Testis (tissue), 3 donors: ENCODE data around the gene POLE. TPM values are rescaled to one million over a fixed set of nuclear protein-coding genes. Genes with fewer than 3 reads are reported as not detected.

ENCODE experiments used
- DNase-seq: peaks from one replicate; pipeline ENCODE4 v3.0.0-alpha.2; 2019
- H3K27ac ChIP-seq, 2 donors: fragments of 200-600 bp; sonication (generic); one replicate each; pipeline ENCODE4 v1.5.1; 2019
- H3K27me3 ChIP-seq: fragments of 200-600 bp; sonication (generic); one replicate; pipeline ENCODE4 v1.5.1; 2019
- H3K36me3 ChIP-seq: fragments of 200-600 bp; sonication (generic); one replicate; pipeline ENCODE4 v1.5.1; 2017; ENCODE audit warnings: low read depth; ENCODE audit errors: missing control alignments
- H3K4me1 ChIP-seq: fragments of 200-600 bp; sonication (generic); one replicate; pipeline ENCODE4 v1.5.1; 2019
- H3K4me3 ChIP-seq, 2 donors: fragments of 200-600 bp; sonication (generic); one replicate each; pipeline ENCODE4 v1.5.1; 2017 to 2019
- H3K9me3 ChIP-seq: fragments of 200-600 bp; sonication (generic); one replicate; pipeline ENCODE4 v1.5.1; 2017
- POLR2A ChIP-seq: fragments of 450-650 bp; IDR thresholded peaks from one replicate; pipeline ENCODE4 v1.6.1; 2017; ENCODE audit warnings: antibody characterized with exemption, mild to moderate bottlenecking, moderate library complexity
- whole genome bisulfite sequencing, 2 donors: methylation state at CpG; one replicate each; pipeline ENCODE4 v1.1.5; 2018; 5-methylcytosine and 5-hydroxymethylcytosine counted together
- intact Hi-C: fragments of 100-400 bp; cut with DNase I; formaldehyde crosslinking; loops from one replicate; pipeline ENCODE4 v1.15.1; 2023; ENCODE audit warnings: low total_unique reads
- polyA plus RNA-seq: library from polyadenylated mRNA; stranded (reverse); fragments of 350-450 nt; fragmentation: Illumina TruSeq; extraction: RNeasy Lipid Tissue Mini Kit (QIAGEN cat#74804); gene quantifications from one replicate; pipeline ENCODE4 v1.2.3, GENCODE V29; 2014; ENCODE audit warnings: low read depth, low replicate concordance; ENCODE audit not compliant: insufficient read depth
- total RNA-seq, 2 donors: library from RNA; depleted of rRNA; stranded (reverse); fragments of >200 nt; gene quantifications; one replicate each; pipeline ENCODE4 v1.2.3, GENCODE V29; 2016
- TF ChIP-seq, protein P1 (sequence below), 3 experiments: fragments of 450-650 bp in 2 of 3; fragments of 200-600 bp in 1 of 3; sonication (generic) in 1 of 3; IDR thresholded peaks; one replicate each; pipeline ENCODE4 v1.5.1; 2016 to 2019; ENCODE audit warnings: antibody characterized with exemption in 3 of 3, mild to moderate bottlenecking in 2 of 3, moderate library complexity in 1 of 3

POLE gene
- total and polyA plus RNA-seq, 3 donors from 2014 or later: 76.8 to 288 (median 123) TPM

GRCh38 chr12:132592282-132592970 lies 94.7 kb downstream of the POLE start:
- DNase-seq: no peak
- TF ChIP-seq, protein P1, sequence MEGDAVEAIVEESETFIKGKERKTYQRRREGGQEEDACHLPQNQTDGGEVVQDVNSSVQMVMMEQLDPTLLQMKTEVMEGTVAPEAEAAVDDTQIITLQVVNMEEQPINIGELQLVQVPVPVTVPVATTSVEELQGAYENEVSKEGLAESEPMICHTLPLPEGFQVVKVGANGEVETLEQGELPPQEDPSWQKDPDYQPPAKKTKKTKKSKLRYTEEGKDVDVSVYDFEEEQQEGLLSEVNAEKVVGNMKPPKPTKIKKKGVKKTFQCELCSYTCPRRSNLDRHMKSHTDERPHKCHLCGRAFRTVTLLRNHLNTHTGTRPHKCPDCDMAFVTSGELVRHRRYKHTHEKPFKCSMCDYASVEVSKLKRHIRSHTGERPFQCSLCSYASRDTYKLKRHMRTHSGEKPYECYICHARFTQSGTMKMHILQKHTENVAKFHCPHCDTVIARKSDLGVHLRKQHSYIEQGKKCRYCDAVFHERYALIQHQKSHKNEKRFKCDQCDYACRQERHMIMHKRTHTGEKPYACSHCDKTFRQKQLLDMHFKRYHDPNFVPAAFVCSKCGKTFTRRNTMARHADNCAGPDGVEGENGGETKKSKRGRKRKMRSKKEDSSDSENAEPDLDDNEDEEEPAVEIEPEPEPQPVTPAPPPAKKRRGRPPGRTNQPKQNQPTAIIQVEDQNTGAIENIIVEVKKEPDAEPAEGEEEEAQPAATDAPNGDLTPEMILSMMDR (IDR thresholded peaks at IDR 0.05): no peak
- TF ChIP-seq POLR2A: no peak
- no peaks in the 10 kb centered on the region for H3K27me3 ChIP-seq
- H3K4me3 ChIP-seq: no peak overlapping the region
- no peaks in the 10 kb centered on the region for H3K4me1 ChIP-seq
- intact Hi-C loops: no loop called here
- 65 to 73% methylated on average over 38 of the region's 38 CpGs for WGBS, 2 donors
- H3K27ac ChIP-seq: no peak overlapping the region
- no peaks in the 10 kb centered on the region for H3K36me3 ChIP-seq
- no peaks in the 10 kb centered on the region for H3K9me3 ChIP-seq

DNA sequence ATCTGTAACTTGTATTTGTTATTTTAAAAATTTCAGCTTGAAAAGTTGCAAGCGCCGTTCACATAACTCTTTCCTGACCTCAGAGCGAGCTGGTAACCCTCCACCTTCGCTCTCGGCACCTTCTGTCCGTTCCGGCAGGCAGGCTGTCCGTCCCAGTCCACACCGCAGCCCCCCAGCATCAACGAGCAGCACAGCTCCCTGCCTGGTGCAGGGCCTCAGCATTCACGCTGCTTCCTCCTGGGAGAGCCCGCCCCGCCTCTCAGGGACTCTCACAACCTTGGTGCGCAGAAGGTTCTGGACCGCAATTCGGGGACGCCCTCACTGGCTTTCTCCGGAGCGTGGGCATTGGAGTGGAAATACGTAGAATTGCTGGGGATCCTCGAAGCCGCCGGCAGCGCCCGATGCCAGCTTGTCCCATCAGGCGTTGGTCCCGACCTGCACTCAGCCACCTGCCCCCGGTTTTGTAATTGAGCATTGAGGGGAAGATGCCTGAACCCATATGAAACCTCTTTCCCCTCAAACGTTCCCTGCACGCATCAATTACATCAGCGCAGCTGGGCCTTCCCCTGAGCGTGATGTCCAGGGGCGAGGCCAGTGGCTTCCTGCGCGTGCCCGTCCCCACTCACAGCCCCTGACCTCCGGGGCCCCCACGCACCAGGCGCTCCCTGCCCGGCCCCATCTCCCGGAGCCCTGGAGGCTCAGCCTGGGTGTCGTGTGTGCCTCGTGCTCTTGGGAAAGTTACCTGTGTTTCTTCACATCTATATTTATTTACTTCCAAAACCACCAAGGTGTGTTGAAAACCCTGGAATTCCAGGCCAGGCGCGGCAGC lies 95.8 kb downstream of the POLE start:
- H3K27me3 ChIP-seq: no peaks in the 10 kb centered on the region
- 67 to 87% methylated on average over 42 to 45 of the region's 45 CpGs for WGBS, 2 donors
- DNase-seq: no peak
- intact Hi-C loops: no loop called here
- H3K4me1 ChIP-seq: no peaks in the 10 kb centered on the region
- no peak for TF ChIP-seq POLR2A
- TF ChIP-seq, protein P1 (IDR thresholded peaks at IDR 0.05): no peak
- H3K9me3 ChIP-seq: no peaks in the 10 kb centered on the region
- no peaks in the 10 kb centered on the region for H3K36me3 ChIP-seq
- no peak overlapping the region for H3K4me3 ChIP-seq
- H3K27ac ChIP-seq: no peak overlapping the region

DNA sequence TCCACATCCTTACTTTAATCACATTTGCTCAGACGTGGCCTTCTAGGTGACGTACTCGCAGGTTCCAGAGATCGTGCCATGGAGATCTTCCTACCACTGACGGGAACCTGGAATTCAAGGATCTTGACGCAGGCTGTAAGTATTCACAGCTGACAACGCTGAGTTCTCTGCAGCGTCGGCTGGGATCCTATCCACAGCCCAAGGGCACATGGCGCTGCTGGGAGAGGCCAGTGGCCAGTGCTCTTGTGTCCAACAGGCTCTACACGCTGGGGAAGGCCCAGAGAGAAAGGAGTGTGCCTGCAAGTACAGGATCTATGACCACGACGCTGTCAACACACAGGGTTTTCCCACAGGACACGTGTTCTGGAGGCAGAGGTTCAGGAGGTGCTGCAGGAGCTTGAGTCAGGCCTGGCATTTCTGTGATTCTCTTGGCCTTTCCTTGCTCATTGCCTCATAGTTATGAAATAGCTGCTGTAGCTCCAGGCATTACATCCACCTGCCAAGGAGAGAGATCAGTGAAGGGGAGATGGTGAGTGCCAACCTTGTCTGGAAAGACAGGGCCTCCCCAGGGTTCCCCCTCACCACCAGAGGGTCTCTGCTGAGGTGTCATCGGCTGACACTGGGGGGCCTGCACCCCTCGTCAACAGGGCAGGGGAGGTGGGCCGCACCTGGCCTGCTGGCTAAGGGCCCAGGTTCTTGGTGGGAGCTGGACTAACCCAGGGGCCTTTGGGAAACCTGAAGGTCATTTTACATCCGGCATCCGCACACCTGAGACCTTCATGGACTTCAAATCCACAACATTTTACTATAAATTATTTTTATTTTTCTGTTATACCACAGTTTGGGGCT lies 98.1 kb downstream of the POLE start:
- no peaks in the 10 kb centered on the region for H3K9me3 ChIP-seq
- intact Hi-C loops: no loop called here

DNA sequence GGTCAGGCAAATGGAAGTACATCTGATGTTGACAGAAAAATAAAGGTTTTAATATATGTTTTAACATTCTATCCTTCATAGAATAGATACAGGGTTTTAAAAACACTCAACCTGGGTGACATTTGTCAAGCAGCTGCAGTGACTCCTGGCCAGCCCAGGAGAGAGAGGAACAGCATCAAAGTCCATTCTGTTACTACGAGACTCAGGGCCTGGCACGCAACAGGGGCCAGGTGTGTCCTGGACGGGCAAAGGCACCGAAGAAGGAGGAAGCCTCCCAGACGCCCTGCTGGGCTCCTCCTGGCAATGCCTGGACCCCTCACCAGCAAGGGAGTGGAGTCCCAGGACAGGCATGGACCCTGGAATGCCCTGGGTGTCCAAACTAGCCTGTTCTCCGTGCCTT lies 98.8 kb downstream of the POLE start:
- intact Hi-C loops: no loop called here
- 90 to 91% methylated on average over 6 of the region's 6 CpGs for WGBS, 2 donors
- H3K36me3 ChIP-seq: no peaks in the 10 kb centered on the region
- no peaks in the 10 kb centered on the region for H3K4me1 ChIP-seq
- H3K27ac ChIP-seq: no peak overlapping the region
- DNase-seq: no peak
- no peaks in the 10 kb centered on the region for H3K9me3 ChIP-seq
- H3K4me3 ChIP-seq: no peak overlapping the region
- no peak for TF ChIP-seq POLR2A
- TF ChIP-seq, protein P1 (IDR thresholded peaks at IDR 0.05): no peak
- H3K27me3 ChIP-seq: no peaks in the 10 kb centered on the region

More for the DNA sequence above, 98.1 kb downstream of the POLE start:
- Histone ChIP-seq H3K4me3 (no peak overlapping the region), H3K4me1 (no peaks in the 10 kb centered on the region), H3K27ac (no peak overlapping the region), H3K36me3 (no peaks in the 10 kb centered on the region), H3K27me3 (no peaks in the 10 kb centered on the region)
- DNase-seq: no peak
- TF ChIP-seq, protein P1 (IDR thresholded peaks at IDR 0.05): no peak
- no peak for TF ChIP-seq POLR2A
- WGBS, 2 donors: 93% methylated on average over 18 to 19 of the region's 19 CpGs
